Measurements from ENCODE around the gene TM2D3. TPM values are rescaled to one million over a fixed set of nuclear protein-coding genes. Genes with fewer than 3 reads are reported as not detected.
A peak's percentile ranks its signal among the peaks of the same experiment; 100 is the strongest.

Gene TM2D3
- total RNA-seq, 1 experiment from 2014 or later, result 23.1 TPM

DNA sequence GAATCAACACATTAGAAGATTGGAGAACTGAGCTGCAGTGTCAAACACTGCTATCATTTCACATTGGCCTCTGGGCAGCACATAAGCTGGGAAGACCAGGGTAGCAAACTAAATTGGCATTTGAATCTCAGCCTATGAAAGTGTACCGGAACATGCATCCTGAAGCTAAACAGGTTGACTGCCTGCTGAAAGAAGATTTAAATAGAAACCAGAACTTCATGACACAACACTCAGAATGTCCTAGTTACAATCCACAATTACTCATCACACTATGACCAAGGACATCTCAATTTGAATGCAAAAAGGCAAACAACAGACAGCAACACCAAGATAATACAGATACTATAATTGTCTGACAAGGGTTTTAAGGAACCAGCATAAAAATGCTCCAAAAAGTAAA lies 26.2 kb downstream of the TM2D3 start:
- H3K9me3 Mint-ChIP-seq, result peaks cover 33% of the 10 kb centered on the region
- POLR2A ChIA-PET, result no interaction called here
- ATAC-seq (no peak), DNase-seq (ENCODE audit: low spot score) (no peak)
- peaks cover 3% of the 10 kb centered on the region for H3K27me3 Mint-ChIP-seq (ENCODE audit: low read depth)
- H3K27ac Mint-ChIP-seq, result peak overlapping the region; percentile 3; the same call in 1 of the 2 replicates
- peaks cover 31% of the 10 kb centered on the region for H3K36me3 Mint-ChIP-seq
- H3K4me1 Mint-ChIP-seq, result peaks cover 18% of the 10 kb centered on the region
- CTCF ChIA-PET, result no interaction called here
- TF ChIP-seq ZNF416 (CRISPR knock-in tag; IDR thresholded peaks at IDR 0.05) (no peak), TEAD1 (CRISPR knock-in tag; IDR thresholded peaks at IDR 0.05) (no peak), CTCF (IDR thresholded peaks at IDR 0.05) (no peak), NFYB (CRISPR knock-in tag; conservative IDR thresholded peaks at IDR 0.05; ENCODE audit: low read depth) (no peak), ATF1 (CRISPR knock-in tag; IDR thresholded peaks at IDR 0.05) (no peak), ETV6 (CRISPR knock-in tag; IDR thresholded peaks at IDR 0.05) (no peak), TCF7 (CRISPR knock-in tag; IDR thresholded peaks at IDR 0.05; ENCODE audit: low read depth) (no peak), ZNF281 (CRISPR knock-in tag; IDR thresholded peaks at IDR 0.05) (no peak), CREB1 (CRISPR knock-in tag; IDR thresholded peaks at IDR 0.05) (no peak), GRHL2 (CRISPR knock-in tag; IDR thresholded peaks at IDR 0.05; ENCODE audit: insufficient replicate concordance, severe bottlenecking) (no peak), ESRRA (CRISPR knock-in tag; IDR thresholded peaks at IDR 0.05; ENCODE audit: borderline replicate concordance) (no peak), PRDM15 (CRISPR knock-in tag; IDR thresholded peaks at IDR 0.05) (no peak), ZNF263 (CRISPR knock-in tag; IDR thresholded peaks at IDR 0.05; ENCODE audit: low read depth) (no peak), SMAD3 (CRISPR knock-in tag; IDR thresholded peaks at IDR 0.05; ENCODE audit: borderline replicate concordance) (no peak), IRF1 (CRISPR knock-in tag; IDR thresholded peaks at IDR 0.05) (no peak), FOXK1 (CRISPR knock-in tag; IDR thresholded peaks at IDR 0.05) (no peak)
- TF ChIP-seq, protein P1, sequence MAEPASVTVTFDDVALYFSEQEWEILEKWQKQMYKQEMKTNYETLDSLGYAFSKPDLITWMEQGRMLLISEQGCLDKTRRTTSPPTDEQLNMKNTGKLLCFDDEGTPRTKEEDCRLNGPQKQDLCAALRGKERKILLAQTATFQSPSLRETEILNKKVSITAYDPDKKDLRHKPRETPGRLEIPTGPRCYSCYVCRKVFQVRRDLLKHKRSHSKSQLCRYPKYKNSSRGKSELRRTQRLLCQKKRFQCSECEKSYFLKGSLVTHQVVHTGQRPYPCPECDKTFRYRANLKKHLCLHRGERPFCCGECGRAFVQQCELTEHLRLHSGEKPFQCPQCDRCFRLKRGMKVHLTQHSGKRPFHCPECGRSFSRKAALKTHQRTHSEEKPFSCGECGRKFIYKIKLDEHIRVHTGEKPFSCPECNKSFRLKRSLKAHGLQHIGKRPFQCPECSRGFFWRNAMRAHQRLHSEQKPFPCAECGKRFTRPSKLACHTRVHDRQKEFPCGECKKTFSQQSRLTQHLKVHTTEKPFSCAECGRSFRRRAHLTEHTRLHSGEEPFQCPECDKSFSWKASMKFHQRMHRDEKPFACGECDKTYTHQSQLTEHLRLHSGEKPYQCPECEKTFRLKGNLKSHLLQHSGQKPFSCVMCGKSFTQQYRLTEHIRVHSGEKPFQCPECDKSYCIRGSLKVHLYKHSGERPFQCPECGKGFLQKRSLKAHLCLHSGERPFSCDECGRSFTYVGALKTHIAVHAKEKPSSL (CRISPR knock-in tag; conservative IDR thresholded peaks at IDR 0.05), result no peak
- TF ChIP-seq, protein P2, sequence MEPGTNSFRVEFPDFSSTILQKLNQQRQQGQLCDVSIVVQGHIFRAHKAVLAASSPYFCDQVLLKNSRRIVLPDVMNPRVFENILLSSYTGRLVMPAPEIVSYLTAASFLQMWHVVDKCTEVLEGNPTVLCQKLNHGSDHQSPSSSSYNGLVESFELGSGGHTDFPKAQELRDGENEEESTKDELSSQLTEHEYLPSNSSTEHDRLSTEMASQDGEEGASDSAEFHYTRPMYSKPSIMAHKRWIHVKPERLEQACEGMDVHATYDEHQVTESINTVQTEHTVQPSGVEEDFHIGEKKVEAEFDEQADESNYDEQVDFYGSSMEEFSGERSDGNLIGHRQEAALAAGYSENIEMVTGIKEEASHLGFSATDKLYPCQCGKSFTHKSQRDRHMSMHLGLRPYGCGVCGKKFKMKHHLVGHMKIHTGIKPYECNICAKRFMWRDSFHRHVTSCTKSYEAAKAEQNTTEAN (CRISPR knock-in tag; IDR thresholded peaks at IDR 0.05), result no peak
- H3K4me3 Mint-ChIP-seq, result peak overlapping the region; percentile 45

Data from WTC11 (cell line).